Tibial artery (tissue), 4 donors: Measurements from ENCODE around the gene TCF23.

Experiments
- DNase-seq, 2 donors: peaks; one replicate each; pipeline ENCODE4 v3.0.0-alpha.2; 2019
- H3K27ac ChIP-seq, 2 donors: fragments of 200-600 bp; sonication (generic) in 1 of 2; 1 replicate in 1 of 2; 2 replicates in 1 of 2; pipeline ENCODE4 v1.5.1; 2018 to 2019; ENCODE audit warnings: mild to moderate bottlenecking in 1 of 2
- H3K27me3 ChIP-seq, 2 donors: fragments of 200-600 bp; sonication (generic) in 1 of 2; one replicate each; pipeline versions ENCODE4 v1.5.1 to v1.6.0; 2016 to 2019
- H3K36me3 ChIP-seq, 3 donors: fragments of 200-600 bp; sonication (generic) in 2 of 3; one replicate each; pipeline ENCODE4 v1.5.1; 2016 to 2019; ENCODE audit warnings: mild to moderate bottlenecking in 2 of 3
- H3K4me1 ChIP-seq, 4 donors: fragments of 200-600 bp; sonication (generic) in 2 of 4; 1 replicate in 3 of 4; 2 replicates in 1 of 4; pipeline ENCODE4 v1.5.1; 2016 to 2019
- H3K4me3 ChIP-seq, 2 donors: fragments of 200-600 bp; sonication (generic) in 1 of 2; 1 replicate in 1 of 2; 2 replicates in 1 of 2; pipeline ENCODE4 v1.5.1; 2018 to 2019; ENCODE audit warnings: mild to moderate bottlenecking in 2 of 2
- H3K9me3 ChIP-seq, 3 donors: fragments of 200-600 bp; sonication (generic) in 1 of 3; one replicate each; pipeline ENCODE4 v1.5.1; 2016 to 2019
- intact Hi-C: fragments of 100-400 bp; cut with DNase I; formaldehyde crosslinking; loops from one replicate; pipeline ENCODE4 v1.15.0; 2023; ENCODE audit warnings: low total_unique reads
- TF ChIP-seq, protein P1 (sequence below), 2 experiments: fragments of 200-600 bp in 1 of 2; fragments of 450-650 bp in 1 of 2; IDR thresholded peaks; one replicate each; pipeline ENCODE4 v1.5.1; 2017 to 2019; ENCODE audit warnings: antibody characterized with exemption in 2 of 2, mild to moderate bottlenecking in 1 of 2, moderate library complexity in 1 of 2

TCF23 gene

DNA sequence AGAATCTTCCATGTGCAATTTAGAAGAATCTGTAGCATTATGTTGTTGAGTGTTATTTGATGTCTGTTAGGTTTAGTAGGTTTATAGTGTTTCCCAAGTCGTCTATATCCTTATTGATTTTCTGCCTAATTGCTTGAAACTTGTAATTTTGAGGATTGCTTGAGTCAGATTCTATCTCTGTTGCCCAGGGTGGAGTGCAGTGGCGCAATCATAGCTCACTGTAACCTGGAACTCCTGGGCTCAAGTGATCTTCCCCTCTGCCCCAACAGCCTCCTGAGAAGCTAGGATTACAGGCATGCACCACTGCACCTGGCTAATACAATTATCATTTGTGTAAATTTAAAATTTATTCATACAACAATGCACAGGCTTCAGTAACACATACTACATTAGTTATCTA lies 3.1 kb upstream of the TCF23 start:
- H3K27me3 ChIP-seq = peaks cover 0 to 25% of the 10 kb centered on the region in 2 donors
- H3K27ac ChIP-seq = no peak overlapping the region
- intact Hi-C loops = no loop called here
- H3K4me3 ChIP-seq = no peak overlapping the region
- TF ChIP-seq, protein P1, sequence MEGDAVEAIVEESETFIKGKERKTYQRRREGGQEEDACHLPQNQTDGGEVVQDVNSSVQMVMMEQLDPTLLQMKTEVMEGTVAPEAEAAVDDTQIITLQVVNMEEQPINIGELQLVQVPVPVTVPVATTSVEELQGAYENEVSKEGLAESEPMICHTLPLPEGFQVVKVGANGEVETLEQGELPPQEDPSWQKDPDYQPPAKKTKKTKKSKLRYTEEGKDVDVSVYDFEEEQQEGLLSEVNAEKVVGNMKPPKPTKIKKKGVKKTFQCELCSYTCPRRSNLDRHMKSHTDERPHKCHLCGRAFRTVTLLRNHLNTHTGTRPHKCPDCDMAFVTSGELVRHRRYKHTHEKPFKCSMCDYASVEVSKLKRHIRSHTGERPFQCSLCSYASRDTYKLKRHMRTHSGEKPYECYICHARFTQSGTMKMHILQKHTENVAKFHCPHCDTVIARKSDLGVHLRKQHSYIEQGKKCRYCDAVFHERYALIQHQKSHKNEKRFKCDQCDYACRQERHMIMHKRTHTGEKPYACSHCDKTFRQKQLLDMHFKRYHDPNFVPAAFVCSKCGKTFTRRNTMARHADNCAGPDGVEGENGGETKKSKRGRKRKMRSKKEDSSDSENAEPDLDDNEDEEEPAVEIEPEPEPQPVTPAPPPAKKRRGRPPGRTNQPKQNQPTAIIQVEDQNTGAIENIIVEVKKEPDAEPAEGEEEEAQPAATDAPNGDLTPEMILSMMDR (IDR thresholded peaks at IDR 0.05) = no peak
- no peak for DNase-seq
- H3K4me1 ChIP-seq = no peaks in the 10 kb centered on the region
- H3K36me3 ChIP-seq = no peaks in the 10 kb centered on the region
- no peaks in the 10 kb centered on the region for H3K9me3 ChIP-seq

DNA sequence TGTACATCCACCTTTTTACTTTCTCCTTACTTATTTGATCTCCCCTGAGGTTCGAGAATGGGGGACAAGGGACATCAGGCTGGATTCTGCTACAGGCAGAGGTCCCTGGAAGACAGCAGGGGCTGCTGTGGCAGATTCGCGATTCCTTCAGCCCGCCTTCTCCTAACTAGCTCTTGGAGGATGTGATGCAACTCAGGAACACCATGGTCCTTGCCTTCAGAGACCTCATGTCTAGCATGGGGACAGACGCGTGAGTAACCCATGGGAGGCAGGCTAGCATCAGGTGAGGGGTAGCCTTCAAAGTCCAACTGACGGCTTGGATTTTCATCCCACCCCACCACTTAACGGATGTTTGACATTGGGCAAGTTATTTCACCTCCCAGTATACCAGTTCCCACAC lies 869 bp upstream of the TCF23 start:
- Histone ChIP-seq H3K4me3 (no peak overlapping the region), H3K9me3 (no peaks in the 10 kb centered on the region), H3K4me1 (no peaks in the 10 kb centered on the region), H3K27me3 (peaks cover 0 to 26% of the 10 kb centered on the region in 2 donors), H3K36me3 (no peaks in the 10 kb centered on the region), H3K27ac (no peak overlapping the region)
- no peak for DNase-seq
- intact Hi-C loops = no loop called here
- TF ChIP-seq, protein P1 (IDR thresholded peaks at IDR 0.05) = no peak

DNA sequence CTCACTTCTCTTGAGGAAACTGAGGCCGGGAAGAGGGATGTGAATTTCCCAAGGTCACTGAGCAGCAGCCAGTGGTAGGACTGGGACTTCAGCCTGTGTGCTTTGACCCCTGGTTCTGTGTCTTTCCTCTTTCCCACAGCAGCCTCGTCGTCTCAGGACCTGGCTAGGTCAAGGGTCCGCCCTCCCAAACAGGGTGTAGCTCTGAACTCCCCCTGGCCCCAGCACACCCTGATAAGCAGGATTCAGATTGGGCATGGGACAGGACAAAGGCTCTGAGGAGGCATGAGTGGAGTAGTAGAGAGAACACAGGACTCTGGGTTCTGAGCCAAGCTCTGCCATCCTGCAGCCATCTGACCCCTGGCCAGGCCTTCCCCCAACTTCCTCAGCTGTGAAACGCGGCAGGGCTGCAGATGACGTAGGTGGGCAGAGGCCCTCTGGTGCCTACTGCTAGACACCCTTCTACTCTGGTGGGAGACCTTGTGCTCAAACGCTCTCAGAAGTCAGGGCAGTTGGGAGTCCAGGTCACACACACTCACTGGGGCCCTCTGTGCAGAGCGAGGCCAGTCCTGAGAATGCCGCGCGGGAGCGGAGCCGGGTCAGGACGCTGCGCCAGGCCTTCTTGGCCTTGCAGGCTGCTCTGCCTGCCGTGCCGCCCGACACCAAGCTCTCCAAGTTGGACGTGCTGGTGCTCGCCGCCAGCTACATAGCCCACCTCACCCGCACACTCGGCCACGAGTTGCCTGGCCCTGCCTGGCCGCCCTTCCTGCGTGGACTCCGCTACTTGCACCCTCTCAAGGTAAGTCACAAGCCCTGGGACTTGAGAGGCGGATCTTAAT lies 984 bp downstream of the TCF23 start:
- DNase-seq = no peak
- TF ChIP-seq, protein P1 (IDR thresholded peaks at IDR 0.05) = no peak

DNA sequence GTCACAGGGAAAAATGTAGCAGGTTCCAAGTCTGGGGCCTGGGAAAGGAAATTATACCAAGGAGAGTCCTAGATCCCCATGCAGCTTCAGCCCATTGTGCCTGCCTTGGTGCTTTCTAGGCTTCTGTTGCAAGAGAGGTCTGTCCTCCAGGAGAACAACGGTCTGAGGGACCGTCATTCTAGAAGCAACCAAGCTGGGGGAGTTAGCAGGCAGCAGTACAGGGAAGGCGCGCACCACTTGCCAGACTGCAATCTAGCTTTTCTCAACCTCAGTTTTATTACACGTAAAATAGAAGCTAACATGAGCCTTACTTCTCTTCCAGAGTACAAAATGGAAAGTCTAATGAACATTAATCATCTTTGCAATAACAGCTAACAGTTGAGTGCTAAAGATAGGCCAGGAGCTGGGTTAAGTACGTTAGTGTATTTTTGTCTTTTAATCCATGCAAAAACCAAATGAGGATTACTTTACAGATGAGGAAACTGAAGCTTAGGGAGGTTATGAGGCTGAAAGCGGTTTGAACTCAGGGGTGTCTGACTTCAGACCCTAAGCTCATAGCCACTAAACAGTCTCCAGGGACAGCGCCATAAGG lies 1.9 kb downstream of the TCF23 start:
- Histone ChIP-seq H3K4me3 (no peak overlapping the region), H3K9me3 (no peaks in the 10 kb centered on the region), H3K36me3 (no peaks in the 10 kb centered on the region), H3K27me3 (peaks cover 0 to 26% of the 10 kb centered on the region in 2 donors), H3K4me1 (no peaks in the 10 kb centered on the region), H3K27ac (no peak overlapping the region)
- intact Hi-C loops = no loop called here
- no peak for DNase-seq
- TF ChIP-seq, protein P1 (IDR thresholded peaks at IDR 0.05) = no peak

More for the DNA sequence above, 984 bp downstream of the TCF23 start:
- Histone ChIP-seq H3K9me3 (no peaks in the 10 kb centered on the region), H3K36me3 (no peaks in the 10 kb centered on the region), H3K27ac (no peak overlapping the region), H3K4me1 (no peaks in the 10 kb centered on the region), H3K27me3 (peaks cover 0 to 26% of the 10 kb centered on the region in 2 donors), H3K4me3 (no peak overlapping the region)
- intact Hi-C loops = no loop called here

DNA sequence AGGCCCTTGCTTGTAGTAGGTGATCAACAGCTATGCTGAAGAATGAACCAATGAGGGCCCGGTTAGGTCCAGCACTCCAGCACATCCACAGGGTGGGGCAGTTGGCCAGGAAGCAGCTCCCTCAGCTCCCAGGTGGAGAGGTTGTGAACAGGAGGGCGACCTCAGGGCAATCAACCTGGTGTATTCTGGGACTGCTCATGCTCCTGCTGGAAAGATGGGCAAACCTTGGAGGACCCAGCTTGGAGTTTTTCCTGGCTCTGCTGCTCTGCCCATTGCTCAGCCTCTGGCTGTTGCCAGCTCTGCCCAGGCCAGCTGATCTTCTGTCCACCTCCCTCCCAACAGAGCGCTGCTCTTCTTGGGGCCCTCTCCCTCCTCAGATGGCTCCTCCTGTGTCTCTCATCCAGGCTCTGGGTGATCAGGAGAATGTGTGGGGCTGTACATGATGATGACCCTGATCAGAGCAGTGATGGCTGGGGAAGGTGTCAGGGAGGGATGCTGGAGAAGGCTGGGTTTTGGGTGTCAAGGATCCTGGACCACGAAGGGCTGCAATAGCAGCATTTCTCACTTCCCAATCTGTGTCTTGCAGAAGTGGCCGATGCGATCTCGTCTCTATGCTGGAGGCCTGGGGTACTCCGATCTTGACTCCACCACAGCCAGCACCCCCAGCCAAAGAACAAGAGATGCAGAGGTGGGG lies 3.4 kb downstream of the TCF23 start:
- TF ChIP-seq, protein P1 (IDR thresholded peaks at IDR 0.05) = no peak
- Histone ChIP-seq H3K36me3 (no peaks in the 10 kb centered on the region), H3K9me3 (no peaks in the 10 kb centered on the region), H3K27me3 (peaks cover 0 to 27% of the 10 kb centered on the region in 2 donors), H3K4me3 (no peak overlapping the region), H3K27ac (no peak overlapping the region), H3K4me1 (no peaks in the 10 kb centered on the region)
- DNase-seq = peak in 1 of 2 donors; percentile 48
- intact Hi-C loops = no loop called here
